BJ (cell line): ENCODE results near the gene CAPN9. TPM values are rescaled to one million over a fixed set of nuclear protein-coding genes. Genes with fewer than 3 reads are reported as not detected.

Experiments
- CTCF ChIA-PET: fragments of 350-600 bp; formaldehyde crosslinking; extraction: SDS; loops from one replicate; lab custom pipeline; 2021; ENCODE audit warnings: antibody characterized with exemption, inconsistent platforms; lab: Yijun Ruan, JAX
- POLR2A ChIA-PET: fragments of 300-600 bp; sonication (Branson Sonifier 250); formaldehyde crosslinking; extraction: SDS; loops from one replicate; lab custom pipeline; 2021; ENCODE audit warnings: antibody characterized with exemption; lab: Charles Lee
- DNase-seq: peaks from one replicate; pipeline ENCODE4 v3.0.0-alpha.2; 2011; ENCODE audit warnings: low read depth
- H3K27me3 ChIP-seq: 2 replicates; pipeline ENCODE4 v1.6.0; 2011; ENCODE audit warnings: low read length; ENCODE audit not compliant: control insufficient read depth, insufficient read depth
- H3K36me3 ChIP-seq: 2 replicates; pipeline ENCODE4 v1.5.1; 2011; ENCODE audit warnings: low read length; ENCODE audit not compliant: control insufficient read depth, insufficient read depth
- H3K4me3 ChIP-seq: 2 replicates; pipeline ENCODE4 v1.5.1; 2011; ENCODE audit warnings: low read depth, mild to moderate bottlenecking, control low read depth, low read length
- polyA plus RNA-seq: library from polyadenylated mRNA; depleted of rRNA; stranded (reverse); fragments of >200 nt; gene quantifications from 2 replicates; pipeline ENCODE4 v1.2.3, GENCODE V29; 2011
- TF ChIP-seq, protein P1 (sequence below): IDR thresholded peaks from 2 replicates; pipeline ENCODE4 v1.5.1; 2011; ENCODE audit warnings: low read depth, mild to moderate bottlenecking, control low read depth, inconsistent platforms, low read length, moderate library complexity; ENCODE audit not compliant: insufficient read depth

Gene CAPN9
- polyA plus RNA-seq, 1 experiment: not detected

DNA sequence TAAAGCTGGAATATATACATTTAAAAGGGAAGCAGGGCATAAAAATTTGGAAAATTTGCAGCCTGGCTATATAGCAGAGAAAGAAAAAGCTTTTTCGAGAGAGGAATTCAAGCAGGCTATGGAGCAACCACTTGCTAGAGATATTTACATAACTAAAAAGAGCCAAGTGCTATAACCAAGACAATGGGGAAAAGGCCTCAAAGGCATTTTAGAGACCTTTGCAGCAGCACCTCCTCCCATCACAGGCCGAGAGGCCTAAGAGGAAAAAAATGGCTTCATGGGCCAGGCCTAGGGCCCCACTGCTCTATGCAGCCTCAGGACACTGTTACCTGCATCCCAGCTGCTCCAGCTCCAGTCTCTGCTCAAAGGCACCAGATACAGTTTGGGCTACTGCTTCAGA lies 37.0 kb downstream of the CAPN9 start:
- no peaks in the 10 kb centered on the region for H3K36me3 ChIP-seq
- 0 out of 2 replicates have a peak, but pooled peaks cover 1% of the 10 kb centered on the region for H3K27me3 ChIP-seq
- H3K4me3 ChIP-seq: no peak overlapping the region
- ChIA-PET POLR2A (no interaction called here), CTCF (interaction anchor here (1.2 kb wide), 1 partner anchor 12 kb away, joined by 3 read pairs; no protein-coding TSS in a partner anchor)
- TF ChIP-seq, protein P1, sequence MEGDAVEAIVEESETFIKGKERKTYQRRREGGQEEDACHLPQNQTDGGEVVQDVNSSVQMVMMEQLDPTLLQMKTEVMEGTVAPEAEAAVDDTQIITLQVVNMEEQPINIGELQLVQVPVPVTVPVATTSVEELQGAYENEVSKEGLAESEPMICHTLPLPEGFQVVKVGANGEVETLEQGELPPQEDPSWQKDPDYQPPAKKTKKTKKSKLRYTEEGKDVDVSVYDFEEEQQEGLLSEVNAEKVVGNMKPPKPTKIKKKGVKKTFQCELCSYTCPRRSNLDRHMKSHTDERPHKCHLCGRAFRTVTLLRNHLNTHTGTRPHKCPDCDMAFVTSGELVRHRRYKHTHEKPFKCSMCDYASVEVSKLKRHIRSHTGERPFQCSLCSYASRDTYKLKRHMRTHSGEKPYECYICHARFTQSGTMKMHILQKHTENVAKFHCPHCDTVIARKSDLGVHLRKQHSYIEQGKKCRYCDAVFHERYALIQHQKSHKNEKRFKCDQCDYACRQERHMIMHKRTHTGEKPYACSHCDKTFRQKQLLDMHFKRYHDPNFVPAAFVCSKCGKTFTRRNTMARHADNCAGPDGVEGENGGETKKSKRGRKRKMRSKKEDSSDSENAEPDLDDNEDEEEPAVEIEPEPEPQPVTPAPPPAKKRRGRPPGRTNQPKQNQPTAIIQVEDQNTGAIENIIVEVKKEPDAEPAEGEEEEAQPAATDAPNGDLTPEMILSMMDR: no peak
- no peak for DNase-seq

DNA sequence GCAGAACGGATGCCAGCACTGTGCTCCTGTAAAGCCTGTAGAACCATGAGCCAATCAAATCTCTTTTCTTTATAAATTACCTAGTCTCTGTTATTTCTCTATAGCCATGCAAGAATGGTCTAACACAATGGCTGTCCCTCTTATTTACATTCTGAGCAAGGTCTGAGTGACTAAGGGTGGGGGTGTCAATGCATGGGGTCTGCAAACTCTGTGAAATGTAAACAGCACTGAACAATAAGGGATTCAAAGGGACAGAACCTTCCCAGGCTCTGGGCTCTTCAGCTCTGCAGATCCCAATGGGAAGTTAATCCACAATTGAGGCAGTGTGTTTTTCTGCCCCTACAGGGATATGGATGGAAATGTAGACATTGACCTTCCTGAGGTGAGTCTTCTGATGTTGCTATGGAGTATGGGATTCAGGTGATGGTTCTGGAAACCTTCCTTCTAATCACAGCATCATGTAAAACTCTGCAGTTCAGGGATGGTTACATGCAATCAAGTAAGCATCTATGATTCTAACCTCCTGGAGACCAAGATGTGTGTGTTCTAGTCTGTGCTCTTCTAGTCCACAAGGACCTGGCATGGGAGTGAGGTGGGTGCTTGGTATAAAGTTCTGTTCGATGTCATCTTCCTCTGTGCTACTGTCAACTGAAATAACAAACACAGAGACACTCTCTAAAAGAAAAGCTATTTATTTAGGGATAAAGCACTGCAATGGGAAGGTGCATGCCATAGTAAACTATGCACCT lies 38.6 kb downstream of the CAPN9 start:
- ChIA-PET CTCF (interaction anchor here (2.7 kb wide), 1 partner anchor 12 kb away, joined by 19 read pairs; no protein-coding TSS in a partner anchor), POLR2A (no interaction called here)
- Histone ChIP-seq H3K27me3 (0 out of 2 replicates have a peak, but pooled peaks cover 1% of the 10 kb centered on the region), H3K4me3 (no peak overlapping the region), H3K36me3 (no peaks in the 10 kb centered on the region)
- DNase-seq: no peak
- TF ChIP-seq, protein P1: no peak

DNA sequence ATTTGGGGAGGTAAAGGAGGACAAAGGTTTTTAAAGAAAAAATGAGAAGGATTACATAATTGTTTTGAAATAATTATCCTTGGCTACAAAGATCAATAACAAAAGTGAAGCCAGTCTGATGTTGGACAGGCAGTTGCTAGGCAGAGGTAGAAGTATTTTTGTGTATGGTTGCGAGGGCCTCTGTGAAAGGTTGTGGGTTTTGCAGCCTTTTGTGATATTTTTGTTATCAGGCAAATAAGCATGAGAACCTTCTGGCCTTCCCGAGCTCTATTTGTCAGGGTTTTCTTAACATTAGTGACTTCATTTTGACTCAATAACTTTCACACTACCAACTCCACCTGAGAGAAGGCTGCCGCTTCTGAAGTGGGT lies 39.2 kb downstream of the CAPN9 start:
- ChIA-PET POLR2A (no interaction called here), CTCF (interaction anchor here (0.6 to 2.7 kb wide), 3 partner anchors 11 to 424 kb away, joined by 3 to 19 read pairs (median 3); no protein-coding TSS in a partner anchor)
- TF ChIP-seq, protein P1: no peak
- Histone ChIP-seq H3K36me3 (no peaks in the 10 kb centered on the region), H3K4me3 (no peak overlapping the region), H3K27me3 (0 out of 2 replicates have a peak, but pooled peaks cover 1% of the 10 kb centered on the region)
- DNase-seq: no peak

DNA sequence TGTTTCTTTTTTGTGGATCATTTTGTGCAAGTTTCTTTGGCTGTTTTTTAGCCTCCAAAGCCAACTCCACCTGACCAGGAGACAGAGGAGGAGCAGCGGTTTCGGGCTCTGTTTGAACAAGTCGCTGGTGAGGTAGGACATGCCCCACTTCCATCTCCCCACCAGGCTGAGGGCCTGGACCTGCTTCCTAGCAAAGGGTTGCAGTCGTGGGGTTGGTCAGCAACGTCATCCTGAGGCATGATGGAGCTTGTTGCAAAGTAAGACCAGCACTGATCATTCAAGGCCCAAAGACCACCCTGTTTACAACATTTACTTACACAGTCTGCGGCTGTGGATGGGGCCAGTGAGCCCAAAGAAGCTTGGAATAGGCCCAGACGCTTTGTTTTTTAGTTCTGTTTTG lies 40.3 kb downstream of the CAPN9 start:
- Histone ChIP-seq H3K27me3 (0 out of 2 replicates have a peak, but pooled peaks cover 1% of the 10 kb centered on the region), H3K36me3 (no peaks in the 10 kb centered on the region), H3K4me3 (no peak overlapping the region)
- CTCF ChIA-PET: interaction anchor here (0.7 to 2.7 kb wide), 5 partner anchors 10 to 423 kb away, joined by 3 to 19 read pairs (median 4); no protein-coding TSS in a partner anchor
- TF ChIP-seq, protein P1: no peak
- POLR2A ChIA-PET: no interaction called here
- no peak for DNase-seq

DNA sequence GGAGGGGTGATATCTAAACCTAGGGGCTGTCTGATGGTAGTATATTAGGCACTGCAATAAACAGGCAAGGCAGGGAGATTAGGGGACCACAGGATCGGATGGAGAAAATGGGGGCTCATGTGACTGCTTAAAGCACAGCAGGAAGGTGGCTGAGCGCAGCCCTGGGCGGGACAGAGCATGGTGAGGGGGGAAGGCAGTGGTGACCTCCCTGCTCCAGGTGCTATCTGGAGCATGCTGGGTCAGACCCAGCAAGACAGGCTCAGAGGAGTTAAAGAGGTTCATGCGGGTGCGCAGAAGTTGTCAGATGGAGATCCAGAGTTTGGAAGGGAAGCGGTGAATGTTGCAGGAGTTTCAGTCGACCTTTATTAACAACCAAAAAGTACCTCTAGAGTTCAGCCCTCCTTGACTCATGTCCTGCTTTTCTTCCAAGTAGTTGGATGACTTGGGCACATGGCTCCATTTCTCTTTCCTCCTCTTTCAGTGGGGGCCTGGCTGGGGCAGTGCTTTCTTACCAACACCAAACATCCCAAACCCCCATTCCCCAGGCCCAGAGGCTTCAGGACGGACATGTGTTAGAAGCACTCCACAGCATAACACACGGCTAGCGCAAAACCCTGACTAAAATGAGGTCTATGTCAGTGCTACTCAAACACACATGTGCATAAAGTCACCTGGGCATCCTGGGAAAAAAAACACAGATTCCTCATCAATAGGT lies 41.5 kb downstream of the CAPN9 start:
- CTCF ChIA-PET: interaction anchor here (1.0 to 2.7 kb wide), 4 partner anchors 9 to 146 kb away, joined by 3 to 19 read pairs (median 6); partner anchors contain the start of gene COG2

More for the DNA sequence above, 41.5 kb downstream of the CAPN9 start:
- POLR2A ChIA-PET: no interaction called here
- TF ChIP-seq, protein P1: no peak
- no peaks in the 10 kb centered on the region for H3K36me3 ChIP-seq
- DNase-seq: no peak
- H3K4me3 ChIP-seq: no peak overlapping the region
- H3K27me3 ChIP-seq: 0 out of 2 replicates have a peak, but pooled peaks cover 1% of the 10 kb centered on the region
